ENCODE data around the gene CEP63. TPM values are rescaled to one million over a fixed set of nuclear protein-coding genes. Genes with fewer than 3 reads are reported as not detected.

CEP63 gene
- total RNA-seq, 1 experiment from 2014 or later: 19.1 TPM

DNA sequence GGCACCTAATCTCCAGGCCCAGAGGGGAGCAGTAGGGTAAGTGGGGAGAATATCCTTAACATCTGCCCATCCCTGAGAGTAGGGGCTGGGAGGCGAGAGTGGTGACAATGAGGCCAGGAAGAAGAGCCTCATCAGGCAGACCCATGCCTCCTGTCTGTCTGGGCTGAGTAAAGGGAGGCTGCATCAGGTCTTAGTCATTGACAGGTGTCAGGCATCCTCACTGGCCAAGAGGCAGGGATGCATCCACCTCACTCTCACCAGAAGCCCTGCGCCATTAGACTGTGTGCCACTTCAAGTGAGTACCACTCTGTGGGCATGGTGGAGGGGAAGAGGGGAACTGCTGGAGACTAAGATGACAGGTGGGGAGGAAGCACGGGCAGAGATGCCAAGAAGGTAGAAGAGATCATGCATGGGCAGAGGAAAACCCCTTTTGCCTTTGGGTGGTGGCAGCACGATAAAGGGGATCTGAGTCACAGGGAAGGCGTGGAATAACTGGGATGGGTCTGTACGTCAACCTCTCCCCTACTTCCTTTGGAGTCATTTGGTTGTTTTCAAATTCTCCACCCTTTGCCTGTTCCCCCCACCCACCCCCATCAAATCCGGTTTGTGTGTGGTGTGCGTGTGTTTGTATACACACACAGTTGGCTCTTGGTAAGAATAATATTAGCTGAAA lies 14.2 kb upstream of the CEP63 start:
- H3K4me2 ChIP-seq (ENCODE audit: low read length): no peak overlapping the region; the same call in 1 of the 2 replicates
- no peak for ATAC-seq
- no peak overlapping the region for H2AFZ ChIP-seq (ENCODE audit: low read depth, low read length, poor library complexity, severe bottlenecking)
- BruUV-seq (replicated peaks): no TSS peak
- ChIA-PET POLR2A (no interaction called here), CTCF (interaction anchor here (6.0 kb wide), 1 partner anchor 163 kb away, joined by 71 read pairs; no protein-coding TSS in a partner anchor), RAD21 (ENCODE audit: low non-redundant PET in 1 of 2, low total read pairs in 2 of 2, uncharacterized antibody in 2 of 2, unreplicated experiment in 2 of 2) (interaction anchor here in 1 of 2 experiments (0.7 kb wide), 1 partner anchor 1770 kb away, joined by 5 read pairs; no protein-coding TSS in a partner anchor)
- H3K9ac ChIP-seq (ENCODE audit: low read length): no peak overlapping the region
- H3K9me3 ChIP-seq (ENCODE audit: control insufficient read depth in 1 of 2, insufficient read depth in 1 of 2, low read depth in 1 of 2, low read length in 2 of 2): no peaks in the 10 kb centered on the region
- no peaks in the 10 kb centered on the region; a peak in 1 of 4 replicates for H3K36me3 ChIP-seq (ENCODE audit: control insufficient read depth in 1 of 2, insufficient read depth in 2 of 2, low read length in 2 of 2)
- peaks cover 3 to 16% of the 10 kb centered on the region in 2 experiments; a peak in 3 of 4 replicates for H3K4me1 ChIP-seq (ENCODE audit: control insufficient read depth in 1 of 2, insufficient read depth in 2 of 2, low read length in 2 of 2)
- DNase-seq (ENCODE audit: low read depth, low spot score): no peak
- no peaks in the 10 kb centered on the region for H3K27me3 ChIP-seq (ENCODE audit: insufficient read depth, low read length)
- H3K9me2 ChIP-seq (ENCODE audit: insufficient read depth): no peaks in the 10 kb centered on the region
- no peak overlapping the region for H3K4me3 ChIP-seq (replicated peaks in 1 of 2; ENCODE audit: low read depth in 1 of 2, low read length in 2 of 2)
- intact Hi-C loops (cut with micrococcal nuclease): loop anchor here (5.0 to 10.0 kb wide), 4 partner anchors 94 to 657 kb away; no protein-coding TSS in a partner anchor
- H4K20me1 ChIP-seq (ENCODE audit: insufficient read depth): no peaks in the 10 kb centered on the region
- H3K27ac ChIP-seq (ENCODE audit: low read depth, low read length): no peak overlapping the region
- H3K79me2 ChIP-seq (ENCODE audit: insufficient read depth, low read length): no peaks in the 10 kb centered on the region
- no peak for TF ChIP-seq POLR2AphosphoS5 (IDR thresholded peaks at IDR 0.05; ENCODE audit: low read depth, low read length)
- no peak for TF ChIP-seq FOSL1 (IDR thresholded peaks at IDR 0.05; ENCODE audit: low read depth)
- no peak for TF ChIP-seq RAD21 (IDR thresholded peaks at IDR 0.05; ENCODE audit: low read depth)
- TF ChIP-seq ZNF274 (IDR thresholded peaks at IDR 0.05; ENCODE audit: low read depth, low read length): no peak
- TF ChIP-seq, protein P1, sequence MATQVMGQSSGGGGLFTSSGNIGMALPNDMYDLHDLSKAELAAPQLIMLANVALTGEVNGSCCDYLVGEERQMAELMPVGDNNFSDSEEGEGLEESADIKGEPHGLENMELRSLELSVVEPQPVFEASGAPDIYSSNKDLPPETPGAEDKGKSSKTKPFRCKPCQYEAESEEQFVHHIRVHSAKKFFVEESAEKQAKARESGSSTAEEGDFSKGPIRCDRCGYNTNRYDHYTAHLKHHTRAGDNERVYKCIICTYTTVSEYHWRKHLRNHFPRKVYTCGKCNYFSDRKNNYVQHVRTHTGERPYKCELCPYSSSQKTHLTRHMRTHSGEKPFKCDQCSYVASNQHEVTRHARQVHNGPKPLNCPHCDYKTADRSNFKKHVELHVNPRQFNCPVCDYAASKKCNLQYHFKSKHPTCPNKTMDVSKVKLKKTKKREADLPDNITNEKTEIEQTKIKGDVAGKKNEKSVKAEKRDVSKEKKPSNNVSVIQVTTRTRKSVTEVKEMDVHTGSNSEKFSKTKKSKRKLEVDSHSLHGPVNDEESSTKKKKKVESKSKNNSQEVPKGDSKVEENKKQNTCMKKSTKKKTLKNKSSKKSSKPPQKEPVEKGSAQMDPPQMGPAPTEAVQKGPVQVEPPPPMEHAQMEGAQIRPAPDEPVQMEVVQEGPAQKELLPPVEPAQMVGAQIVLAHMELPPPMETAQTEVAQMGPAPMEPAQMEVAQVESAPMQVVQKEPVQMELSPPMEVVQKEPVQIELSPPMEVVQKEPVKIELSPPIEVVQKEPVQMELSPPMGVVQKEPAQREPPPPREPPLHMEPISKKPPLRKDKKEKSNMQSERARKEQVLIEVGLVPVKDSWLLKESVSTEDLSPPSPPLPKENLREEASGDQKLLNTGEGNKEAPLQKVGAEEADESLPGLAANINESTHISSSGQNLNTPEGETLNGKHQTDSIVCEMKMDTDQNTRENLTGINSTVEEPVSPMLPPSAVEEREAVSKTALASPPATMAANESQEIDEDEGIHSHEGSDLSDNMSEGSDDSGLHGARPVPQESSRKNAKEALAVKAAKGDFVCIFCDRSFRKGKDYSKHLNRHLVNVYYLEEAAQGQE (IDR thresholded peaks at IDR 0.05; ENCODE audit: low read depth): no peak
- TF ChIP-seq SP1 (IDR thresholded peaks at IDR 0.05; ENCODE audit: low read depth): no peak
- TF ChIP-seq POLR2A (IDR thresholded peaks at IDR 0.05; ENCODE audit: borderline replicate concordance, extremely low read depth, insufficient read depth, insufficient read length): no peak
- TF ChIP-seq TCF7L2 (IDR thresholded peaks at IDR 0.05; ENCODE audit: borderline replicate concordance, extremely low read depth, insufficient read depth, insufficient read length): no peak
- no peak for TF ChIP-seq EGR1 (IDR thresholded peaks at IDR 0.05; ENCODE audit: low read depth)
- no peak for TF ChIP-seq SIN3A (IDR thresholded peaks at IDR 0.05; ENCODE audit: low read depth)
- TF ChIP-seq ELF1 (IDR thresholded peaks at IDR 0.05; ENCODE audit: borderline replicate concordance, low read depth): no peak
- no peak for TF ChIP-seq YY1 (IDR thresholded peaks at IDR 0.05; ENCODE audit: extremely low read depth, insufficient replicate concordance, low read depth, low read length)

All from HCT116 (cell line).